HG03432 (cell line): ENCODE results near the gene DLG5.
"Not testable (repeated sequence)": the region's sequence is repeated elsewhere in the genome, so short reads cannot be mapped to it uniquely, and the experiment has no call there.

ENCODE experiments used
- ATAC-seq: cut with Tn5 transposase; IDR thresholded peaks from one replicate; pipeline ENCODE4 v1.9.1; 2021; ENCODE audit warnings: mild to moderate bottlenecking, moderate library complexity; ENCODE audit not compliant: unreplicated experiment

The DLG5 gene

DNA sequence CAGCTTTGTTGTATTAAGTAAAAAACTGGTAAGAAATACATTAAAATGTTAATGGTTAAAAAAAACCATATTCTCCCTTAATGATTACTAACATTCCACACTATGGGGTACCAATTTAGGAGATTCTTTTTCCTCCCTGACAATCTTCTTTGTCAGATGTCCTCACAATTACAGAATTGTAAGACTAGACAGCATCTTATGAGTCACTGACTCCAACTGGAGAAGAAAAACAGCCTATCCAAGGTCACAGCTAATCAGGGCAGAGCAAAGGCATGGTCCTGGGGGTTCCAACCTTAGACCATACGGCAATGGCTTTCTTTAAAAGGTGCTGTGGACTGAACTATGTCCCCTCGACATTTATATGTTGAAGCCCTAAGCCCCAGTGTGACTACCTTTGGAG is 127.6 kb downstream of the DLG5 start:
- no peak for ATAC-seq

DNA sequence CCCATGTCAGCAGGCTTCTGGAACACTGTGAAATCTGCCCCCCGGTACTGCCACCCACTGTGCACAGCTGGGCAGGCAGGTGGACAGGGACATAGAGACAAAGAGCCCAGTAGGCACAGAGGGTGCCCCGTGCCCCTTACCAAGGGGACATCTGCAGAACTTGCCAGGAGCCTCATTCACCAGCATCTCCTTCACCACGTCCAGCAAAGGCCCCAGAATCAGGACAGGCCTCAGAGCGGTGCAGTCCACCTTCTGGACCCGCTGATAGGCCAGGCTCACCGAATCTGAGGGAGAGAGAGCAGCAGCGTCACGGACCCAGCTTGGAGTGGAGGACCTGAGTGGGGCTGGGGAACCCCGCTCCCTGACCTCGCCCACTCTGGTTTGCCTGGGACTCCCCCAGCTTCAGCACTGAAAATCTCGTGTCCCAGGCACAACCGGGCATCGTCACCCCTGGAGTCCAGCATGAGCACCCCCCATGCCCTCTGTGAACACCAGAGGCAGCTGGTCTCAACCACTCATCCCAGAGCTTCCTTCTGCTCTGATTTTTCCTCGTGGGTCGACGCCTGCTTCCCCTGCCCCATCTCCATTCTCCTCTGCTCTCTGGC is 130.1 kb downstream of the DLG5 start:
- no peak for ATAC-seq

DNA sequence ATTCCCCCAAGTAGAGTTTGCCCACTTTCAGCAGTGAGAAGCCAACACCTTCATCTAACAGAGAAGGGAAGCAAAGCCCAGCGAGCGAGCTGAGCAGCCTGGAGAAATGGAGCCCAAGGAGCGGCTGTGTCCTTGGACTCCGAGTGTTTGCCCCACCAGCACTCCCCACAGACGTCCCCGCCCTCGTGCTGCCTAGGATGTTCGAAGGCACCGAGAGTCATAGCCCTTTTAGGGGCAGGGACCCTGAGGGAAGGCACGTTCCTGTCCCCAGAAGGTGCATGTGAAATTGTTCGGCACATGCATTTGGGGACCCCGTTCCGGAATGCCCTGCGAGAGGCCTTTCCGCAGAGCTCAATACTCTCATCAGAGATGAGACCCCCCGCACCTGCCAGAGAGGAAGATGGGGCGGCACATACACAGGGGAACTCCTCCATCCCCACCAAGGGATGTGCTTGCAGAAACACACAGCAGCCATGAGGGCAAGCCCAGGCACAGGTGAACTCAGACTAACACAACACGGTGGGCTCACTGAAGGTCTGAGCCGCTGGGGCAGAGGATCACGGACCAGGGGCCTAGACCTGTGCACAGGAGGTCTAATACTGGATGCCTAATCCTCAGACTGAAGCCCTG is 131.0 kb downstream of the DLG5 start:
- ATAC-seq, result no peak

DNA sequence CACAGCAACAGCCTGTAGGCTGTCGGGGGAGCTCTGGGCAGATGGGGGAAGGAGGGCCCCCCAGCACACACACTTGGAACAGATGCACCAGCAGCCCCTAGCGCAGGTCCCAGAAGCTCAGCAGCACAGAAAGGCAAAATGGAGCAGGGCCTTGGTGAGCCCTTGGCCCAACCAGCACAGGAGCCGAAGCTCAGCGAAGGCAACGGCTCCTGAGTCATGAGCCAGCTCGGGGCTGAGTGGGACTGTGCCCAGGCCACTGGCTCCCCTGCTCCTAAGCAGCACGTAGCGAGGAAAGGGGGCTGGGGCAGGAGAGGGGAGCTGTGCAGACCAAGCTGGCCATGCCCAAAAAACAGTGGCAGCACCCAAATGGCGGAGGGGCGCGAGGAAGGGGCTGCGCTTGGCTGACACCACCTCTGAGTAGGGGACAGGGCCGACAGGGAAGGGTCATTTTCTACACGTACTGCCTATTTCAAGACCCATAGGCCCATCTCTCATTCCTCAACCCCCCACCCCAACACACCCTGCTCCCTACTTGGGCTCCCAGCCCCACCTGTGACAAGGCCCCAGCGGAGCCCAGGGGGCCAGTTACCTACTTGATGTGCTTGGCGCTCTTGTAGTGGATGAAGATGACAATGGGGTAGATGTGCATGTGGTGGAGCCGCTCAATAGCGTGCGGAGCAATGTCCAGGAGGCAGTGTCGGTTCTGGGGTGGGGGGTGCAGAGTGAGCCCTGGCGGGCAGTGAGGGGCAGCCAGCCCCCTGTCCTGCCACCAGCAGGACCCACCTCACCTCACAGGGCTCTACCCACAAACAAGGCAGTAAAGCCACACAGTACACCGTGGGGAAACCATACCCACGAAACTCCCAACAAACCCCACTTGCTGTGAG is 132.1 kb downstream of the DLG5 start:
- ATAC-seq, result no peak

DNA sequence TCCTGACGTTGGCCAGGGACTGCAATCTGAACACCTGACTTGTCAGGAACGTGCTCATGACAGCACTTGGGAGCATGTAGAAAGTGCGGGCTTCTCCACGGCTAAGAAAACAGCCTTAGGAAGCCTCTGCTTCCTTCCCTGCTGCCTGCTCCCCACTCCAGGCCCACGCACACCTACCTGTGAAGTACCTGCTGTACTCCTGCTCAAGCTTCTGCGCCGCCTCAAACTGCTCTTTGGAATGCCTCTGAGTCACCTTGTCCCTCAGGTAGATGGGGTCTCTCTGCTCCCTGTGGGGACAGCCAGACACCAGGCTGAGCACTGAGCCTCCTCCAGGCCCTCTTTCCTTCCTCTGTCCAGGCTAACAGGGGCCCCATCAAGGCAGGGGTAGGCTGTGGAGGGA is 132.7 kb downstream of the DLG5 start:
- no peak for ATAC-seq

DNA sequence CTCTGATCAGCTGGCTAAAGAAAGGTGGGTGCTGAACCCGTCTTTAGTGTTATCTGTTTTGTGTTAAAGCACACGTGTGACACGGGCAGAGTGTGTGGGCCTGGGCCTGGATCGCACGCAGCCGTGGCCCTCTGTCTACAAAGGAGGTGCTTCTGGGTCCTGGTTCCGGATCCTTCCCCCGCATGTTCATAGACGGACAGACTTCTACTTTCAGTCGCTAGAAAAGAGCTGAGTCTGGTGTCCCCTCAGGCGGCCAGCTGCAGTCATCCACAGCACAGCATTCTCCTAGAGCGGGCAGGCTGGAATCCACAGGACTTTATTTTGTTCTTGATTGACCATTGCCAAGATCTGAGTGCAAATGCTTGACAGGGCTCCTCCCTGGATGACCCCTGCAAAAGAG is 134.4 kb downstream of the DLG5 start:
- ATAC-seq, result no peak

DNA sequence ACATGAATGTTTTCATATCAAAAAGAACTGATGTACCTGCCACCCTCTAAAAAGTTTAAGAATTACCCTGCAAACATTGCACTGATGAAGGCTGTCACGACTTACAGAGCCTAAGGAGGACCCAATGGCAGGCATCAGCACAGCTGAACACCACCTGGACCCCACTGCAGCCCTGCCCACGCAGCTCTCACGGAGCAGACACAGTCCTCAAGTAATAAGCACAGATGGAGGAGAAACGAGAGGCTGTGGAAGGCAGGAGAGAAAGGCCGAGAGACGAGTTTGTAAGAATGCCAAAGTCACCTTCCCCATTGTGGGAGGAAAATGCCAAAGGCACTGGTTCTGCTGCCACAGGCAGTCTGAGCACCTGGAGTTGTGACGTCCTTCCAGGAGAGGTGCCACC is 135.0 kb downstream of the DLG5 start:
- ATAC-seq, result no peak

DNA sequence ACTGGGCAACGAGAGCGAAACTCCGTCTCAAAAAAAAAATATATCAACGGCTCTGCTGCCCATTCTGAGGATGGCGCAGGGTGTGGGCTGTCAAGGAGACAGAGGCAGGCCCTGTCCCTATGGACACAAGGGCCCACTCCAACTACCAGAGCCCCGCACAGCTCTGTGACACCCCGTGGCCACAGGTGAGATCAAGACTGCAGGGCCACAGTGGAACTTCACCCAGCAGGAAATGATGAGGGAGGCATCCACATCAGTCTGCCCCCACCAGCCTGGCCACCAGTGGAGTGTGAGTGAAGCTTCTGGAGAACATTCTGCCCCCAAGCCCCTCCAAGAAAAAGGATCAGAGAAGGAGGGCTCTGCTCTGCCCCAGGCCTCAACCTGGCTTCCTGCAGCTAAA is 136.7 kb downstream of the DLG5 start:
- no peak for ATAC-seq

DNA sequence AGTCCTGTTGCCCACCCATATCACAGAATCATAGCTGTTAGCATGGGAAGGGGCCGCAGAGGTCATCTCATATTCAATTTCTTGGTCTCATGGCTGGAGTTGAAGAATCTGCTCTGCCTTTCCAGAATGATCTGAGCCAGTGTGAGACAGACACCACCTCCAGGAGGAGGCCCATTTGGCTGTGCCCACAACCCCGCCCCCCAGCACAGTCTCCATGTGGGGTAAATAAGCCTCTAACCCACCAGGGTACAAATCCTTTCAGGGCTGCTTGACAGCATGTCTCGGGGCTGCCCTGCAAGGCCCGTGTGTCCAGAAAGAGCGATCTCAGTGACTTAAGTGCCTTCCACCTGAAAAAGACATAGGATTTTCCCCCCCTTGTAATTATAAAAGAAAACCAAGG is 137.5 kb downstream of the DLG5 start:
- ATAC-seq, result no peak

DNA sequence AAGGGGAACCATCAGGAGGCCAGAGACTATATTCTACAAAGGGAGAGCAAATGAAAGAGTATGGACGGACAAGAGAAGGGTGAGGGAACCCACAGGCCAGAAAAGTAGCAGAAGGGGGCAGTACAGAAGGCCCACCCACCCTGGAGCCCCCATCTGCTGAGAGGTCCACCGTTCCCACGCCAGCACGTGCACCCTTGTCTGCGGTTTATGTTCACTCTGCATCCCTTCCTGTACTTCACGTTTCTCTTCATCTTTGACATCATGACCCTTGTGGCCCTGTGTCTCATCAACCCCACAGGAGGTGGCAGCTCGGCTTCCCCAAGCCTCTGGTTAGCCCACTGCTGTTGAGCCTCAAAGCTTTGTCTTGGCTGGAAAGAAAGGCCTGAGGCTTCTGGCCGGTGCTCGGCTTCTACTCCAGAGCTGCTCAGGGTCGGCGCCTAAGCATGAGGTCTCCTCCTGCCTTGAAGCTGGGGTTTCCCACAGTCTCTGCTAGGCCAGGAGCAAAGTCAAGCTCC is 138.0 kb downstream of the DLG5 start:
- ATAC-seq, result no peak

DNA sequence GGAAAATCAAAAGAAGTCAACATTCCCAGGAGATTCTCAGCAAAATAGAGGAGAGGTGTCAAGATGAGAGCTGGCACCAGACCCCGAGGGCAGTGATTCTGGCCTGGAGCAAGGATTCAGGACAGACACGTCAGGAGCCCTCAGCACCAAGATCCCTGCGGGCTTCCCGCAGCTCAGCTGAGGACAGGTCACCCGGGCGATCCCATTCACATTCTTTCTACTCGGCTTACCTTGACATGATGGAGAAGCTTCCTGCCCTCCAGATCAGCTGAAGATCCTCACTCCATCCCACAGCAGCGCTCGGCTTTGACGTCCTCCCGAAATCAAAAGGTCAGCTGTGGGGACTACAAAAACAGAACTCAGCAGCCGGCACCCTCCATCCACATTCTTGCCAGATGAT is 139.1 kb downstream of the DLG5 start:
- no peak for ATAC-seq

DNA sequence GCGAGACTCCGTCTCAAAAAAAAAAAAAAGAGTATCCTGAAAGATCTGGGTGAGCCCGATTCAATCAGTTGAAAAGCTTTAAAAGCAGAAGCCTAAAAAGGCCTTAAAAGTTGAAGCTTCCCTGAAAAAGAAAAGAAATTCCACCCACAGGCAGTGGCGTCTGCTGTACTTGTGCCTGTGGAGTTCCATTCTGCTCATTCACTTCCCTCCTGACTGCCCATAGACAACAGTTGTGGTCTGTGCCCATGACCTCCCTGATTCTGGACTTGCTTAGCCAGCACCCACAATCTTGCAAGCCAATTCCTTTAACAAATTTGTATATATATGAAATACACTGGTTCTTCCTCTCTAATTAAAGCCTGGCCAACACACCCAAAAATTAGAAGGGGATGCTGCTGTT is 141.7 kb downstream of the DLG5 start:
- ATAC-seq, result no peak

DNA sequence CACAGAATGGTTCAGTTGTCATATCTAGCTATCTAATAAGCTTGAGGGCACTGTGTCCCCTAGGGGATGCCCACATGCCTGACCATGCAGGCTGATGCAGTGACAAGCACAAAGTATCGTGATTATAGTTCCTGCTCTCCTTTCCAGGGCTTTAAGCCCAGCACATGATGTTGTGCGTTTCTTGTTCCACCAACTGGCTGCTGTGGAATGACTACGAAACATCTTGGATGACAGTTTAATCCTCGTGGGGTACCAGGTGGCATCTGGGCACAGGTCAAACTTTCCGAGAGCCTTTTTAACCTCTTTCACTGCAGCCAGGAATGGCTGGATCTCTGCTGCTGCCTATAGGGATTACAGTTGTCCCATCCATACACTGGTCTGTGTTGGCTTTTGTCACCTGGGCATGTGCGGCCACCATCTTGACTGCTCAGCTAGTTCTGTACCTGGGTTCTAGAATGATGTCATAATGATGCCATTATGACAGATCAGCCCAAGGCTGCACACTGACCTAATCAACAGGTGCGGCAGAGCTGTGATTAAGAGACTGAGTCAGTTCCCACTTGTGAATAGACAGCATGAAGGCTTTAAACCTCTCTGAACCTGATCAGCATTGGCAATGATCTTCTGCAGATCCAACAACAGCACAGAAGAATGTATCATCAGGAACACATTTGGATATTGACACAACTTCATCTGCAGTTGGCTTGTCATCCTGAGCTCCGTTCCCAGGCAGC is 144.1 kb downstream of the DLG5 start:
- no peak for ATAC-seq

DNA sequence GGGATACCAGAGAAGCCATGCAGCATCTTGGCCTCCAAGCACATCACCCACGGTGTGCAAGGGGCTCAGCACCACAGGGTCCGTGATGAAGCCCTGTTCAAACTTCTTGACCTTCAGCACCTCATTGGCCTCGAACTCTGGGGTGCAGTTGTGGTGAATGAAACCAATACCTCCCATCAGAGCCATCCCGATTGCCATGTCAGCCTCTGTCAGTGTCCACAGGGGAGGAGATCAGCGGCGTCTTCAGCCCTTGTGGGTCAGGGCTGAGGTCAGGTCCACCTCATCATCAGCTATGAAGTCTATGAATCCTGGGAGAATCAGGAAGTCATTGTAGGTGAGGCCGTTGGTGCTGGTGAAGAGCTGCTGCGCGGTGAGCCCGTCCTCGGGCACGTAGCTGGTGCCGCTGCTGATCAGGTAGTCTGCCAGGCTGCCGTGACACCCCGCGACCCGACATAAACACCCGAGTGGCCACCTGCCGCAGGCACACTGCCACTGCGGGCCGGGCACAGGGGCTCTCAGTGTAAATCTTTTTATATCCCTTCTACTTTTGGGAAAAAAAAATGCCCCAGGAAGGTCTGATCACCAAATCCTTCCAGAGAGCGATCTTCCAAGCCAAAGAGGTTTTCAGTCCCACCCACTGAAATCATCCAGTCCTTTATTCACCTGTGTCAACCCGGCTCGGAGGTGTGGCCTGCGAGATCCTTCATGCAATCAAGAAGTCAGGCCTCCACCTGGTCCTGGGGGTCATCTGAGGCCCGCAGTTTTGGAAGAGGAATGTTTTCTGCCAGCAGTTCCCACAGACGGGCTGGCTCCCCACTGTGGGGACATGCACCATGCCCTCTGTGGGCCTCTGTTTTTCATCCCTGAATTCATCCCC is 144.9 kb downstream of the DLG5 start:
- ATAC-seq, result no peak

DNA sequence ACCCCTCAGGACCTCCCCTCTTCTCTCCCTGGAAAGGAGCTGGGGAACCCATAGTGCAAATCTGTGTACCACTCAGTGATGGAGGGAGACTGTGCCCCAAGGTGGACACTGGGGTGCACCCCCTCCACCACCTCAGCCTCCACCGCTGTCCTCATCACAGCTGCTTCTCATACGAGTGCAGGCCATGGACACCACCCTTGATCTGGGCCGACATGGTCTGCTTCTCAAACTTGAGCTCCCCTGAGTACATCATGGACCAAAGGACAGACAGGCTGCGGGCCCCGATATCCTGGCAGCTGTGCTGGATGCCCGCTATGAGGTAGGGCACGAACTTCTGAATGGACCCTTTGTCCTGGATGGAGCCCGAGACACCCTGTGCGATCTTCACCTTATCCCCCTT is 146.4 kb downstream of the DLG5 start:
- ATAC-seq, result no peak

DNA sequence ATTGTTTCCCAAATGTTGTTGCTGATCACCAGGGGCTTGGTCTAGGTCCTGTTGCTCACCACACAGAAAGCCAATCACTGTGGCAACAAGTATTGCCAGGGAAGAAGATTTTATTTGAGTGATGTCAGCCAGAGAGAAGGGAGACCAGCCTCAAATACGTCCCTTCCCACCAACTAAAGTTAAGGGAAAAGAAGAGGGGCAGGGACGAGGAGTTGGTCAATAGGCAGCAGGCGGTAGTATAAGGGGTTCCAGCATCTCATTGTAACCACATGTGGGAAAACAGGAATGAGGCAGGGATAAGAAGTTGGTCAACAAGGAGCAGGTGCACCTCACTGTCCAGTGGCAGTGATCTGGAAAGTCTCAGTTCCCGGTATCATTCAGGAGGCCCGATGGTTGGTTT is 150.1 kb downstream of the DLG5 start:
- no peak for ATAC-seq

DNA sequence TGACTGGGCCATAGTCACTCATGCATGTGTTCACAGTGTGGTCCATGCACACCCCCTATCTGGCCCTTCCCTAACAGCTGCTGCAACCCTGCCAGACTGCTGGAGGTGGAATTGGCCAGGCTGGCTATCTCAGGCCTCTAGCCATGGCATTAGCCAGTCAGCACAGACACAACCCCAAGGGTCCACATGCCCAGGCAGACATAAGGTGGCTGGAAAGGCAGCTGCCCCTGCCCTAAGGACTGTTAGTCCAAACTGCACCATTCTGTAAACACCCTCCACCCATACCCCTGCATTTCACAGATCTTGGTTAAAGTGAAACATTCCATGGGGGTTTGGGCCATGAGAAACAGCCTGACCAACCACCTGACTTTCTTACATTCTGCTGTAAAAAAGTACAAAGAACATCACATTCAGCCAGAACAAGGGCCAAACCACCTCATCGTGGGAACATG is 151.6 kb downstream of the DLG5 start:
- no peak for ATAC-seq

DNA sequence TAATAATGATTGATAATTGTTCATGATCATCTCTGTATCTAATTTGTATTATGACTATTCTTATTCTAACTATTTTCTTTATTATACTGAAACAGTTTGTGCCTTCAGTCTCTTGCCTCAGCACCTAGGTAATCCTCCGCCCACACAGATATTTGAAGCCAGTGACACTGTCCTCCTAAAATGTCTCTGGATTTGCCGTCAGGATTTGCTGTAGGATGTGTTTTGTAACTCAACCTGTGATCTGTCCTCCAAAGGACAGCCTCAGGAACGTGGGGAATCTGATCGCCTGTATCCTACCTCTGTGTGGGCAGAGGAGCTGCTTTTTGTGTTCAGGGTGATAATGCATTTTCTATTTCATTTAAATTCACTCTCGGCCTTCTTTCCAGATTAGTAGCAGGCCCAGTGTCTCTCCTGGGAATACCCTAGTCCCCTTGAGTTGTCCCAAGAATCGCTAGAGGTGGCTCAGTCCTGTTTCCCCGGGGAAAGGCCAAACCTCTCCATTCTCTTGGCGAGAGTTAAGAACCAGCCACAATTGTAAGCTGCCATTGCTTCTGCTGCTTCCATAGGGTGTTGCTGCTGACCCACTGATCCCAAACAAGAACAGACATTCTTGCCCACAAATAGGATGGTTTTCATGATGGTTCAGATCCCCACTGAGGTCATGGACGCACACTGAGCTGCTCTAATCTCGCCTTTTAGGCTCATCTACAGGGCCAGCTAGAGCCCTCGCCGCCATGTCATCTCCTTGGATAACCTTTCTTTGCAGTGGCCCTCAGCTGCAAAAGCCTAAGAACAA is 152.7 kb downstream of the DLG5 start:
- no peak for ATAC-seq

DNA sequence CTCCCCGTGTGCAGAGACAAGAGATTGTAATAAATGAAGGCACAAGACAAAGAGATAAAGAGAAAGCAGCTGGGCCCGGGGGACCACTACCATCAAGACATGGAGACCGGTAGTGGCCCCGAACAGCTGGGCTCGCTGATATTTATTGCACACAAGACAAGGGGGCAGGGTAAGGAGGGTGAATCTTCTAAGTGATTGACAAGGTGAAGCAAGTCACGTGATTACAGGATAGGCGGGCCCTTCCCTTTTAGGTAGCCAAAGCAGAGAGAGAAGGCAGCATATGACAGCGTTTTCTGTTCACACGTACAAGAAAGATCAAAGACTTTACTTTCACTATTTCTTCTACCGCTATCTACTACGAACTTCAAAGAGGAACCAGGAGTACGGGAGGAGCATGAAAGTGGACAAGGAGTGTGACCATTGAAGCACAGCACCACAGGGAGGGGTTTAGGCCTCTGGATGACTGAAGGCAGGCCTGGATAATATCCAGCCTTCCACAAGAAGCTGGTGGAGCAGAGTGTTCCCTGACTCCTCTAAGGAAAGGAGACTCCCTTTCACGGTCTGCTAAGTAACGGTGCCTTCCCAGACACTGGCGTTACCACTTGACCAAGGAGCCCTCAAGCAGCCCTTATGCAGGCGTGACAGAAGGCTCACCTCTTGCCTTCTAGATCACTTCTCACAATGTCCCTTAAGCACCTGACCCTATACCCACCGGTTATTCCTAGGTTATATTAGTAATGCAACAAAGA is 153.5 kb downstream of the DLG5 start:
- ATAC-seq, result not testable (repeated sequence)
